H1 (cell line): Measurements from ENCODE around the gene CDK3. TPM values are rescaled to one million over a fixed set of nuclear protein-coding genes. Genes with fewer than 3 reads are reported as not detected.

Source experiments
- CTCF ChIA-PET: fragments of 300-600 bp; sonication (Branson Sonifier 250); formaldehyde crosslinking; loops from one replicate; lab custom pipeline; 2021; ENCODE audit not compliant: partially characterized antibody; lab: Charles Lee
- POLR2A ChIA-PET: fragments of 300-600 bp; sonication (Branson Sonifier 250); formaldehyde crosslinking; loops from one replicate; lab custom pipeline; 2021; ENCODE audit warnings: inconsistent platforms; ENCODE audit not compliant: partially characterized antibody; lab: Charles Lee
- DNase-seq, 2 experiments: peaks; one replicate each; pipeline versions ENCODE4 v3.0.0 to v3.0.0-alpha.2; 2010 to 2022; ENCODE audit warnings: low spot score in 2 of 2, low read depth in 1 of 2, mixed read lengths in 1 of 2
- FAIRE-seq: peaks from 2 replicates; lab custom pipeline; 2011; peaks lifted over from hg19 to GRCh38; lab: Jason Lieb, UNC
- H2AFZ ChIP-seq: 2 replicates; pipeline ENCODE4 v1.8.1; 2012; ENCODE audit warnings: low read length, inconsistent platforms
- H2AK5ac ChIP-seq: 2 replicates; pipeline ENCODE4 v1.6.1; 2013; ENCODE audit warnings: low read depth, low read length
- H2BK120ac ChIP-seq: replicated peaks from 2 replicates; pipeline ENCODE3; 2013; ENCODE audit warnings: low read depth, low read length, inconsistent platforms
- H2BK12ac ChIP-seq: 2 replicates; pipeline ENCODE4 v1.6.1; 2013; ENCODE audit warnings: low read depth, low read length
- H2BK15ac ChIP-seq: 2 replicates; pipeline ENCODE4 v1.6.1; 2013; ENCODE audit warnings: low read length
- H2BK20ac ChIP-seq: 2 replicates; pipeline ENCODE4 v1.6.1; 2013; ENCODE audit warnings: low read length
- H2BK5ac ChIP-seq: 2 replicates; pipeline ENCODE4 v1.6.1; 2013; ENCODE audit warnings: low read depth, low read length
- H3K14ac ChIP-seq: 2 replicates; pipeline ENCODE4 v1.6.1; 2013; ENCODE audit warnings: inconsistent platforms; ENCODE audit not compliant: insufficient read length
- H3K18ac ChIP-seq: 2 replicates; pipeline ENCODE4 v1.6.1; 2013; ENCODE audit warnings: low read length; ENCODE audit errors: extremely low read depth
- H3K23ac ChIP-seq: 2 replicates; pipeline ENCODE4 v1.6.1; 2013; ENCODE audit warnings: inconsistent platforms; ENCODE audit not compliant: insufficient read length
- H3K23me2 ChIP-seq: 2 replicates; pipeline ENCODE4 v1.6.1; 2013; ENCODE audit warnings: low read depth, low read length
- H3K27ac ChIP-seq: 2 replicates; pipeline ENCODE4 v1.6.1; 2011; ENCODE audit warnings: low read depth, low read length, inconsistent platforms
- H3K27me3 ChIP-seq, 4 experiments: replicated peaks in 1 of 4; 1 replicate in 1 of 4; 2 replicates in 3 of 4; pipeline versions ENCODE4 v1.6.1 to v1.8.1; 2011 to 2013; ENCODE audit warnings: low read length in 3 of 4, mild to moderate bottlenecking in 3 of 4, inconsistent platforms in 2 of 4, mixed read lengths in 2 of 4, moderate library complexity in 1 of 4; ENCODE audit not compliant: control insufficient read depth in 3 of 4, insufficient read depth in 3 of 4; ENCODE audit errors: extremely low read depth in 1 of 4
- H3K36me3 ChIP-seq, 4 experiments: 2 replicates each; pipeline versions ENCODE4 v1.6.1 to v1.8.1; 2011 to 2013; ENCODE audit warnings: mild to moderate bottlenecking in 4 of 4, low read length in 3 of 4, moderate library complexity in 2 of 4, control low read depth in 1 of 4, inconsistent platforms in 1 of 4; ENCODE audit not compliant: insufficient read depth in 4 of 4, control insufficient read depth in 2 of 4
- H3K4ac ChIP-seq: replicated peaks from 2 replicates; pipeline ENCODE3; 2013; ENCODE audit warnings: low read length, low read depth, mixed read lengths, inconsistent platforms; ENCODE audit not compliant: insufficient read length
- H3K4me1 ChIP-seq, 4 experiments: replicated peaks in 1 of 4; 1 replicate in 1 of 4; 2 replicates in 3 of 4; pipeline versions ENCODE4 v1.6.1 to v1.8.1; 2011 to 2013; ENCODE audit warnings: low read length in 3 of 4, inconsistent platforms in 2 of 4, mixed read lengths in 1 of 4; ENCODE audit not compliant: insufficient read depth in 4 of 4, control insufficient read depth in 3 of 4
- H3K4me2 ChIP-seq, 2 experiments: 2 replicates each; pipeline versions ENCODE4 v1.6.1 to v1.8.1; 2011 to 2013; ENCODE audit warnings: low read depth in 2 of 2, low read length in 2 of 2, control low read depth in 1 of 2, inconsistent platforms in 1 of 2, mild to moderate bottlenecking in 1 of 2; ENCODE audit not compliant: insufficient read depth in 1 of 2
- H3K4me3 ChIP-seq, 4 experiments: fragments of 200-600, 300-600 bp in 1 of 4; sonication (generic), shearing (Covaris generic), sonication (Bioruptor Twin) in 1 of 4; 2 replicates each; pipeline versions ENCODE4 v1.5.1 to v1.8.1; 2011 to 2016; ENCODE audit warnings: low read length in 4 of 4, low read depth in 3 of 4, control low read depth in 2 of 4, inconsistent platforms in 2 of 4, mild to moderate bottlenecking in 2 of 4, mixed read lengths in 1 of 4, moderate library complexity in 1 of 4; ENCODE audit not compliant: insufficient read depth in 2 of 4; ENCODE audit errors: extremely low read depth in 1 of 4
- H3K56ac ChIP-seq: replicated peaks from 2 replicates; pipeline ENCODE3; 2013; ENCODE audit warnings: low read depth, mild to moderate bottlenecking, mixed read lengths, low read length, inconsistent platforms; ENCODE audit not compliant: insufficient read length
- H3K79me1 ChIP-seq: 2 replicates; pipeline ENCODE4 v1.6.1; 2013; ENCODE audit warnings: low read depth, low read length, control low read depth
- H3K79me2 ChIP-seq, 2 experiments: 2 replicates each; pipeline versions ENCODE4 v1.6.1 to v1.8.1; 2012 to 2013; ENCODE audit warnings: low read length in 2 of 2, mild to moderate bottlenecking in 2 of 2, inconsistent platforms in 1 of 2; ENCODE audit not compliant: insufficient read depth in 2 of 2, control insufficient read depth in 1 of 2
- H3K9ac ChIP-seq, 4 experiments: replicated peaks in 1 of 4; 1 replicate in 1 of 4; 2 replicates in 3 of 4; pipeline versions ENCODE4 v1.6.1 to v1.8.1; 2011 to 2013; ENCODE audit warnings: low read depth in 3 of 4, low read length in 3 of 4, control low read depth in 2 of 4, mild to moderate bottlenecking in 2 of 4, moderate library complexity in 2 of 4, inconsistent platforms in 1 of 4; ENCODE audit errors: extremely low read depth in 1 of 4
- H3K9me3 ChIP-seq, 2 experiments: 2 replicates each; pipeline versions ENCODE4 v1.6.1 to v1.8.1; 2012 to 2013; ENCODE audit warnings: mild to moderate bottlenecking in 2 of 2, moderate library complexity in 2 of 2, control low read depth in 1 of 2, inconsistent platforms in 1 of 2, low read depth in 1 of 2, low read length in 1 of 2, mixed read lengths in 1 of 2; ENCODE audit not compliant: insufficient read depth in 2 of 2
- H4K20me1 ChIP-seq, 2 experiments: replicated peaks in 1 of 2; 2 replicates each; pipeline versions ENCODE3 to v1.8.1; 2011 to 2013; ENCODE audit warnings: inconsistent platforms in 2 of 2, low read length in 2 of 2, mild to moderate bottlenecking in 1 of 2; ENCODE audit not compliant: insufficient read depth in 2 of 2, control insufficient read depth in 1 of 2
- H4K5ac ChIP-seq: 2 replicates; pipeline ENCODE4 v1.6.1; 2013; ENCODE audit warnings: low read length, low read depth, mixed read lengths, inconsistent platforms; ENCODE audit not compliant: insufficient read length
- H4K8ac ChIP-seq: 2 replicates; pipeline ENCODE4 v1.8.0; 2013; ENCODE audit warnings: mild to moderate bottlenecking, moderate library complexity, low read length, inconsistent platforms; ENCODE audit not compliant: insufficient read depth; ENCODE audit errors: extremely low read depth
- H4K91ac ChIP-seq: replicated peaks from 2 replicates; pipeline ENCODE3; 2013; ENCODE audit warnings: low read length, mixed read lengths, inconsistent platforms; ENCODE audit not compliant: insufficient read length
- ATF2 ChIP-seq: IDR thresholded peaks from 2 replicates; pipeline ENCODE4 v1.6.1; 2012; ENCODE audit warnings: low read length, inconsistent platforms
- CHD1 ChIP-seq: IDR thresholded peaks from 2 replicates; pipeline ENCODE4 v1.6.1; 2012; ENCODE audit warnings: low read depth, low read length, improper control_type of control experiment
- CTCF ChIP-seq, 3 experiments: IDR thresholded peaks; 1 replicate in 2 of 3; 2 replicates in 1 of 3; pipeline versions ENCODE4 v1.5.1 to v1.6.1; 2011; ENCODE audit warnings: low read length in 3 of 3, mild to moderate bottlenecking in 3 of 3, inconsistent platforms in 2 of 3, low read depth in 1 of 3, moderate library complexity in 1 of 3; ENCODE audit not compliant: insufficient read depth in 1 of 3; ENCODE audit errors: control extremely low read depth in 1 of 3
- E2F6 ChIP-seq: IDR thresholded peaks from 2 replicates; pipeline ENCODE4 v1.6.1; 2012; ENCODE audit warnings: inconsistent platforms
- KDM1A ChIP-seq: fragments of 200-600, 300-600 bp; sonication (generic); IDR thresholded peaks from 2 replicates; pipeline ENCODE4 v1.7.1; 2016; ENCODE audit warnings: mild to moderate bottlenecking, low read length, borderline replicate concordance
- KDM5A ChIP-seq: fragments of 200-600 bp; IDR thresholded peaks from 2 replicates; pipeline ENCODE4 v1.7.1; 2012; ENCODE audit warnings: mild to moderate bottlenecking, low read length, inconsistent platforms, mixed read lengths
- MAFK ChIP-seq: IDR thresholded peaks from 2 replicates; pipeline ENCODE4 v1.6.1; 2012; ENCODE audit warnings: low read depth, mild to moderate bottlenecking, improper control_type of control experiment, low read length
- TCF12 ChIP-seq: IDR thresholded peaks from 2 replicates; pipeline ENCODE4 v1.6.1; 2011; ENCODE audit warnings: low read depth, mild to moderate bottlenecking, low read length
- ZNF274 ChIP-seq: IDR thresholded peaks from 2 replicates; pipeline ENCODE4 v1.7.0; 2012; ENCODE audit warnings: low read length, borderline replicate concordance; ENCODE audit errors: extremely low read depth
- WGBS, 2 experiments: shearing (Covaris generic) in 1 of 2; methylation state at CpG; one replicate each; pipeline versions ENCODE4 v1.1.6 to v1.1.7; 2013 to 2015; ENCODE audit warnings: low lambda C conversion rate in 2 of 2, mixed read lengths in 2 of 2, inconsistent platforms in 1 of 2, low coverage in 1 of 2, missing lambda C conversion rate in 1 of 2; ENCODE audit not compliant: insufficient replicate concordance in 2 of 2, insufficient coverage in 1 of 2, insufficient read length in 1 of 2; ENCODE audit errors: extremely low coverage in 1 of 2, missing lambda C conversion rate in 1 of 2; 5-methylcytosine and 5-hydroxymethylcytosine counted together
- polyA plus RNA-seq, 7 experiments: library from polyadenylated mRNA; depleted of rRNA in 3 of 7; stranded (reverse) in 5 of 7; unstranded in 2 of 7; fragments of >200 nt in 5 of 7; fragments of 200-250 nt in 2 of 7; gene quantifications; 1 replicate in 5 of 7; 2 replicates in 1 of 7; 4 replicates in 1 of 7; pipeline versions ENCODE4 v1.2.1 to v1.2.3, GENCODE V29; 2011 to 2013; ENCODE audit warnings: missing spikeins in 2 of 7, mixed read lengths in 2 of 7
- total RNA-seq: library from RNA; stranded (reverse); fragmentation: NEBNext Ultra II Directional; extraction: Animal tissue kit (Norgen Biotek cat#: 25700); gene quantifications from 2 replicates; pipeline ENCODE4 v1.2.1, GENCODE V29; 2021

The CDK3 gene
- total and polyA plus RNA-seq, 2 of the 8 experiments (the other 6 are each of a cell fraction or from before 2014, with no cell fraction given): 10.0 to 14.6 TPM

- no peaks in the 10 kb centered on the region for H3K79me2 ChIP-seq
- no peaks in the 10 kb centered on the region for H3K27me3 ChIP-seq
- no peaks in the 10 kb centered on the region for H4K20me1 ChIP-seq
- no peaks in the 10 kb centered on the region for H3K9me3 ChIP-seq
- H2BK120ac ChIP-seq: no peak overlapping the region
- no peak overlapping the region for H3K56ac ChIP-seq
- H2BK12ac ChIP-seq: peak overlapping the region; percentile 60; the same call in 1 of the 2 replicates
- H3K23me2 ChIP-seq: no peaks in the 10 kb centered on the region
- no peak overlapping the region for H2AK5ac ChIP-seq
- H3K14ac ChIP-seq: no peak overlapping the region
- no peak overlapping the region for H3K4me2 ChIP-seq
- H3K79me1 ChIP-seq: no peaks in the 10 kb centered on the region
- no peak overlapping the region for H3K27ac ChIP-seq
- no peak overlapping the region for H4K5ac ChIP-seq
- no peak overlapping the region for H3K9ac ChIP-seq
- no peak for DNase-seq
- ChIA-PET CTCF (interaction anchor here (13.7 kb wide), 1 partner anchor 19 kb away, joined by 229 read pairs; the partner anchor contains the start of gene CDK3), POLR2A (interaction anchor here (0.7 kb wide), 2 partner anchors 124 to 251 kb away, joined by 3 read pairs; no protein-coding TSS in a partner anchor)
- H3K18ac ChIP-seq: no peak overlapping the region
- WGBS, 2 experiments: 100% methylated on average over 6 of the region's 15 CpGs; no CpG with 5 or more reads in 1 of the 2 experiments
- H3K4ac ChIP-seq: no peak overlapping the region
- no peak for FAIRE-seq
- no peak overlapping the region for H2BK20ac ChIP-seq
- no peak overlapping the region for H3K4me3 ChIP-seq
- H2AFZ ChIP-seq: no peak overlapping the region
- H3K23ac ChIP-seq: no peak overlapping the region
- H3K4me1 ChIP-seq: peaks cover 0 to 12% (median 4%) of the 10 kb centered on the region in 4 experiments; a peak in 6 of 7 replicates
- H4K91ac ChIP-seq: no peak overlapping the region
- no peak overlapping the region for H2BK5ac ChIP-seq
- H3K36me3 ChIP-seq: no peaks in the 10 kb centered on the region
- H2BK15ac ChIP-seq: peak overlapping the region; percentile 88; the same call in 1 of the 2 replicates
- no peak overlapping the region for H4K8ac ChIP-seq
- TF ChIP-seq ATF2: no peak
- no peak for TF ChIP-seq CTCF (IDR thresholded peaks at IDR 0.05; ENCODE audit: control extremely low read depth in 1 of 3, insufficient read depth in 1 of 3, low read depth in 1 of 3, low read length in 3 of 3)
- no peak for TF ChIP-seq MAFK
- TF ChIP-seq CHD1: no peak
- TF ChIP-seq KDM1A: no peak
- TF ChIP-seq ZNF274: no peak
- no peak for TF ChIP-seq KDM5A
- TF ChIP-seq E2F6: no peak
- no peak for TF ChIP-seq TCF12
Observed at GRCh38 chr17:76026714-76027158, 26.1 kb downstream of the CDK3 start.
